OCI-M2 (cell line): ENCODE data around the gene OSBPL8.

Experiments
- DNase-seq: peaks from one replicate; lab custom pipeline; 2025; ENCODE audit not compliant: unreplicated experiment; lab: John Stamatoyannopoulos, UW

OSBPL8 gene

DNA sequence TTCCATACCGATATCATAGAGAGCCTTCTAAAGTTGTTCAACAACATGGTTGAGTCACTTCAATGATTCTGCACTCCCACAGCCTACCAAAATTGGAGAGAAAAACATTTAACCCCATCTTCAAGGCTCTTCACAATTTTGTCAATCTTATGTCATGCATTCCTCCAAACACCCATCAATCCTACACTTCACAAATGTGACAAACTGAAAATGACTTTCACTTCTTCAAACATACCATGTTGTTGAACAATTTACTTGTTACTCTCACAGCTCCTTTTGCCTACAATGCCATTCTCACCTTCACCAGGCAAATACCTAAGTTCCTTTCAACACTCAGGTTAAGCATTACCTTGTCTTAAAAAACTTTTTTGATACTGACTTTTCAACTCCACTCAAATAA, 88.0 kb downstream of the OSBPL8 start:
- DNase-seq, result no peak

DNA sequence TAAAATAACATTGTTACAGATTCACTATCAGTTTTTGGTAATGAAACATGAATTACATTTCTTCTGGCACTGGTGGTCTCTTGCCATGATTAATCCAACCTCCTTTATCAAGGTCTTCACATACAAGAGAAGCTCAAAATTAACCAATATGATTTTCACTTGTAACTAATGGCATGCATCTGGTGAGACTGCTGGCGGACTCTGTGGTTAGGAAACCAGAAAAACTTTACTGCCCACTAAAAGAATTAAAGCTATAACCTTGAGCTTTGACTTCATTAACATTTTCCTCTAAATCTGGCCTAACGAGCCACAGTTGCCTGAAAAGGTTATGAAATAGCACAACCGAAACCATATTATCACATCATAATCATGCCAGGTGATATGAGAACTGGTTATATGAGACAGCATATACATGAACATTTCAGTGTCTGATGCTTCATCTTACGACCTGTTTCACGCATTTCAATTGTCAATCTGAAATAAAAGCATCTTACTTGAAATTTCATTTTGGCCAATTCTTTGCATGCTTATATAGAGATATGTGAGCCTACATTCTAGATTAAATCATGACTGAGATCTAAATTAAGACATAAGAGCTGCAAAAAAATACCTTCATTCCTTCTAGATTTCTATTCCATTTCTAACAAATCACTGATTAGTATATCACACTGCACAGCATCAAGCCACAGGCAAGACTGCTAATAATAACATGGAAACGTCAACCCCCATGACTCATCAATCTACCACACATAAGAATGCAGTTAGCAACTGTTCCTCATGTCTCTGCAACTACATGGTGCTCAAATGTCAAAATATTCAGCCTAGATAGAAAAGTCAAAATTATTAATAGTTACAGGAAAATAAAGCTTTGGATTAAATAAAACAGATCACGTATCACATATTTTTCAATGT, 89.3 kb downstream of the OSBPL8 start:
- no peak for DNase-seq

GRCh38 chr12:76464631-76465166, 94.9 kb downstream of the OSBPL8 start:
- no peak for DNase-seq

DNA sequence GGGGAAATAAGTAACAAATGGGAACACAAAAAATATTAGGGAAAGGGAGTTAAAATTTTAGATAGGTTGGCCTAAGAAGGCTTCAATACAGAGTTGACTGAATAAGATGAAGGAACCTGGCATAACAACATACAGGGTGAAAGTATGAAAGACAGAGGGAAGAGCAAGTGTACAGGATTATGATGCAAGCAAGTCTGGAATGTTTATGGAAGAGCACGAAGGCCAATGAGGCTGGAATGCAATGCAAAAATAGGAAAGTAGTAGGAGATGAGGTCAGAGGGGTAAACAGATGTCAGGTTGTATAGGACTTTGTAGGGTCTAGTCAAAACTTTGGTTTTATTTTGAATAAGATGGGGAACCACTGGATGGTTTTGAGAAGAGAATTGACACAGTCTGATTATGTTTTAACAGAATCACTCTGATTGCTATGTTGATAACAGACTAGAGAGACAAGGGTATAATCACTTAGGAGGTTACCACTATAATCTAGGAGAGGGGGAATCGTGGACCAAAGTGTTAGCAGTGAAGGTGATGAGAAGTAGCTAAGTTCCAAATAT, 96.8 kb downstream of the OSBPL8 start:
- no peak for DNase-seq

GRCh38 chr12:76460807-76461206, 98.8 kb downstream of the OSBPL8 start:
- DNase-seq, result no peak

GRCh38 chr12:76457818-76458217, 101.8 kb downstream of the OSBPL8 start:
- DNase-seq, result no peak

DNA sequence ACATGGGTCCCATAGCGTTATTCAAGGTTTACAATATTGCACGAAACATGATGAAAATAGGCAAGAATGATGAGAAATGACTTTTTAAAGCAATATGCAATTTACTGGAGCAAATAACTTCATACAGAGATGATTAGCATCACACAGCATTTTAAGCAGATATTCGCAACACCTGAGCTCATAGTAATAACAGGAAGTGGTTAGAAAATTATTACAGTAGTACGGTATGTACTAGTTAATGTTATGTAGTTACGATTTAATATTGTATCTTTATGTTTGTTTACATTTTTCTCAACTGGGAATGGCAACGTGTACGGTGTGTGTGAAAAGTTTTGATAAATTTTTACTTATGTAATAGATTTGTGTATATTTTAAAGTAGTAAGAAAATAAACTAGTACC, 102.6 kb downstream of the OSBPL8 start:
- no peak for DNase-seq

GRCh38 chr12:76455582-76456345, 103.8 kb downstream of the OSBPL8 start:
- no peak for DNase-seq

DNA sequence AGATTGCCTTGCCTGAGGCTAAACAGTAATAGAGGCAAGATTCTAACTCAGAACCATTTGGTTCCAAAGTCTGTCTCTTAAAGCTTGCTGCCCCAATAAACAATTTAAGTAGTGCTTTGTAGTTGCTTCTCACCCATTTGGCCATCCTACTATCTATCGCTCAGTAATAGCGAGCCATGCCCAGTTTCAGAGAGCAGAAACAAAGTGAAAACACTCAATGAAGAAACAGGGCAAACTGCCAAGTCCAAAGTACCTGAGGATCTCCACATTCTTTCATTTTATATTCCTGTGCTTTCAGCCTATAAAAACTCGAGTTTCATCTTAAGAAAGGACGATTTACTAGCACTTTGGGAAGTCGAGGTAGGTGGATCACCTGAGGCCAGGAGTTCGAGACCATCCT, 108.0 kb downstream of the OSBPL8 start:
- DNase-seq, result no peak

DNA sequence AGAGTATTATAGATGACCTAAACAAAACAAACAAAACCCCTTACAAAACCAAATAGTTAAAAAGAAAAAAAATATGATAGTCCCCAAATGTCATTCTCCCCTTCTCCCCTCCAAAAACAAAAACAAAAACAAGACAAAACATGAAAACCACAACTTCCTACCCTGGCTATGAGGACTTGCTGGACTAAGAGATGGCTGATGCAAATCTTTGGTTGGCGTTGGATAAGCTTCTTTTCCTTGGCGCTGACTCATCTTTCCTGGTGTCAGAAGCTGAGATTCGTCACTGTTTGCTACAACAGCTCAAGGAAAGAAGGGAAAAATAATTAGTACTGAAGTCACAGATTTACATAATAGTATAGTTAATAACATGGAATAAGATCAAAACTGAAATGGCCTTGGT, 108.9 kb downstream of the OSBPL8 start:
- DNase-seq, result no peak

DNA sequence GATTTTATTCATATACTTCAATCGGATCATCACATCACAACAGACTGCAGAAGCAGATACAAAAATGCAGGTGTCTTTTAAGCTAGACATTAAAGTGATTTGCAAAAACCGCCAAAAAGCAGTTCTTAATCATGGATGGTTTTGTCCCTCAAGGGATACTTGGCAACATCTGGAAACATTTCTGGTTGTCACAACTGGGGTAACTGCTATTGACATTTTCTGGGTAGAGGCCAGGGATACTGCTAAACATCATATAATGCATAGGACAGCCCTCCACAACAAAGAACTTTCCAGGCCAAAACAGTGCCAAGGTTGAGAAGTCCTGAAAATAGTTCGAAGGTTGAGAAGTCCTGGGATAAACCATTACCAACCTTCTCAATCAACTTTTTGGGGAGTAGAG, 109.6 kb downstream of the OSBPL8 start:
- DNase-seq, result no peak

DNA sequence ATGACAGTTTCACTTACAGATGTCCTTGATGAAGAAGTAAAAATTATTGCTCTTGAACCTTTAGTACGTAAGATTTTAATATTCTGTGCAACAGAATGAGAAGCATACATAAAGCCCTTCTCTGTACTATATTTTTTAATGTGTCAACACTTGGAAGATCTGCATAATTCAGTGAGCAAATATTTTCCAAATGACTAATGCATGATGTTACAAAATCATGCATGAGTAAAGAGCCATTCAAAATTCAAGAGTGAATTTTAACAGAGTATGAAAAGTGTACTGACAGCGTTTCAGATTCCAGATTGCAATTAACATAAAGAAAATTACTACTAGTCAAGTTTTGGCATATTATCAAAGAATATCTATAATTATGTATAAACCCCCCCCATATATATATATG, 110.0 kb downstream of the OSBPL8 start:
- no peak for DNase-seq

DNA sequence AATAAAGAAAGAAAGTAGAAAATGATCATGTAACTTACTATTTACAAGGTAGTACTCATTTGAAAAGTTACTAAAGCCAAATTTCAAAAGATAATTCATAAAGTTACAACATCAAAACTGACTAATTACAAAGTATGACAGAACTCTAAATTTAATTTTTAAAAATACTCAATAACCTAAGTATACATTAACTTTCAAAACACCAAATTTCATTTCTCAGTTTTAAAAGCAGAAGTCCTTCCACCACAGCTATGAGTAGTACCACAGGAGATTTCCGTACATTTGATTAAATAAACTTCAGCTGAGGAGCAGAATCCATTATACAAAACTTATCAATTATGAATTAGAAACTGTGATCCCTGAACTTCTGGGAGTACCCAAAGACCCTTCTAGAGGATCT, 110.6 kb downstream of the OSBPL8 start:
- DNase-seq, result no peak

DNA sequence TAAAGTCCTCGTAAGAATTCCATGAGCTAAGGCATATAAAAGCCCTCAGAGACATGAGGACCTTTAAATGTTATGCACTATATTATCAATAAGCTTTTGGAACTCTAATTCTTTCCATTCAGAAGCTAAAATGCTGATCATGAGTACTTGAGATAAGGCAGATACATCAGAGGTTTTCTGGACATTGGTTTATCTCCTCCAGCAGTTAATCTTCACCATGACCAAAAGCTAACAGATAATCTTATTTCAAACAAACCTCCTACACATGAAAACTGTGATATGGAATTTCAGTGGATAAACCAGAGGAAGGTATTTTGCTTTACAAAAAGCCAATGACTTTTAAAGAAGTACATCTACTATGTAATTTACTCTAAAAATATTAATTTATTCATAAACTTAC, 113.5 kb downstream of the OSBPL8 start:
- no peak for DNase-seq

GRCh38 chr12:76445462-76445861, 114.1 kb downstream of the OSBPL8 start:
- DNase-seq, result no peak

- DNase-seq, result no peak
Measured at GRCh38 chr12:76444408-76444984, 115.1 kb downstream of the OSBPL8 start.

DNA sequence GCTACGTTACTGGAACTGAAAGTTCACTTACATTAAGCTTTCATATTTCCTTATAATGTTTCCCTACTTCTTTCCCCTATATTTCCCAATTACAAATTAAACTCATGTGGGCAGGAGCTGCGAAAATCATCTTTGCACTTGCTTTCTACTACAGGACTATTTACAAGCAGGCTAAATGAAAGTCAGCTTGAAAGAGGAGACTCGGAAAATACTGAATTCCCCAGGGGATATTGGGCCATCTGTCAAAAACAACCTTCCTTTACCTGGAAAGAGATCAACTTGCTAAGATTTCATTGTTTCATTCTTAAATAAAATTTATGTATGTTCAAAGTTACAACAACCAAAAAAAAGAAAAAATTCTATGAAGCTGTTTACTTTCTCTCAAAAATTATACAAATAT, 118.6 kb downstream of the OSBPL8 start:
- no peak for DNase-seq

DNA sequence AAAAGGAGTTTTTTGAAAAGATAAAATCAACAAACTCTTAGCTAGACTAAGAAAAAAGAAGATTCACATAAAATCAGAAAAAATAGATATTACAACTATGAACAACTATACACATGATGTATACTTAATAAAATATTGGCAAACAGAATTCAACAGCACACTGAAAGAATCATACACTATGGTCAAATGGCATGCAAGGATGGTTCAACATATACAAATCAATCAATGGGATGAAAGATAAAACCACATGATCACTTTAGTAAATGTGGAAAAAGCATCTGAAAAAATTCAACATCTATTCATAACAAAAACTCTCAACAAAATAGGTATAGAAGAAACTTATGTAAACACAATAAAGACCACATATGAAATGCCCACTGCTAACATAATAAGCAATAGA, 126.8 kb downstream of the OSBPL8 start:
- no peak for DNase-seq

DNA sequence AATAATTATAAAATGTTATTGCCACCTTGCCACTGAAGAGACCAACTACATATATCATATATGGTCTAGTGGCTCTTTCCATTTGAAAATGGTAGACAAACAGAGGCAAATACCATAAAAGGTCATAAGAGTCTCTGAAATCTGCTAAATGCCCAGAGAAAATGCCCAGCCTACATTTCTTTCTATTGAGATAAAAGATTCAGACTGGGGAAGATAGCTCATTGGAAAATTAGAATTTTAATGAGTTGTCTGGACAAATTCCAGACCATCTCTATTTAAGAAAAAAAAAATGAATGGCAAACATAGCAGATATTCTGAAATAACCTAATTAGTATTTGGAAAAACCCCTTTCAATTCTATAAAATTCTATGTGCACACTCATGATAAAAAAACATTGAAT, 131.5 kb downstream of the OSBPL8 start:
- DNase-seq, result no peak

GRCh38 chr12:76426160-76426559, 133.4 kb downstream of the OSBPL8 start:
- DNase-seq, result no peak

- no peak for DNase-seq
Measured at GRCh38 chr12:76424941-76425340, 134.6 kb downstream of the OSBPL8 start.
